GM21786 (cell line): ENCODE data around the gene NAV2.

Source experiments
- ATAC-seq: cut with Tn5 transposase; IDR thresholded peaks from one replicate; pipeline ENCODE4 v1.9.1; 2021; ENCODE audit not compliant: unreplicated experiment

The NAV2 gene

GRCh38 chr11:19853016-19853415 is 140.4 kb downstream of the NAV2 start:
- ATAC-seq, result no peak

DNA sequence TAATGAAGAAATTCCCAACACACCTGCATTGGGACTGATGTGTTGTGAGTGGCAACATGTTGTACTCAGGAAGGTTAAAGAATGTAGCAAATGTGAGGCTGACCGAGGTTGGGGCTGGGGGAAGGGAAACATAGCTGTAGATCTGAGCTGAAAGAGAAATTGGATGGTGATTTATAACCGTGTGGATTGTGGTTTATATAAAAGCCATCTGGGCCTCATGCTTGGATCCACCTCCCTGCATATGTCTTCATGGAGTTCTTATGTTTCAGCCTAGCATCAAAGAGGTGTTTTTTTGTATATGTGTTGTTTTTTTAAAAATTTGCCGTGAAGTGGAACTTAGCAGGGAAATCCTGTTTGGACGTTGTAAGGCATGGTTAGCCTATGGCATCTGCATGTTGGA is 141.3 kb downstream of the NAV2 start:
- ATAC-seq, result no peak

DNA sequence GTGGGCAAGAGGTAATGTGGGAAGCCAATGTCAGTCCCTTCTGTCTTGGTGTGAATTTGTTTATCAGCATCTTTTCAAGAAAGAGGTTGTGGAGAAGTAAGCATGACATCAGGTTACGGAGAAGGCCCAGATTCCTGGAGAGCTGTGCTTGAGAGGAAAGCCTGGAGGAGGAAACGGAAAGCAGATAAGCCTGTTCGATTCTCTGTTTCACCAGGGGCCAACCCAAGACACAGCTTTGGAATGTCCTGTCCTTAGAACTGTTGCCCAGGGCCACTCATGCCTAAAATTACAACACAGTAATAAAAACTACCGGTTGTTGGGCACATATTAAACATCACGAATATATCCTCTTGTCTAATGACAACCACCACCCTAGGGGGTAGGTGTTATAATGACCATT is 148.5 kb downstream of the NAV2 start:
- no peak for ATAC-seq

GRCh38 chr11:19862091-19862490 is 149.5 kb downstream of the NAV2 start:
- ATAC-seq, result no peak

GRCh38 chr11:19864141-19865140 is 151.8 kb downstream of the NAV2 start:
- ATAC-seq, result no peak

DNA sequence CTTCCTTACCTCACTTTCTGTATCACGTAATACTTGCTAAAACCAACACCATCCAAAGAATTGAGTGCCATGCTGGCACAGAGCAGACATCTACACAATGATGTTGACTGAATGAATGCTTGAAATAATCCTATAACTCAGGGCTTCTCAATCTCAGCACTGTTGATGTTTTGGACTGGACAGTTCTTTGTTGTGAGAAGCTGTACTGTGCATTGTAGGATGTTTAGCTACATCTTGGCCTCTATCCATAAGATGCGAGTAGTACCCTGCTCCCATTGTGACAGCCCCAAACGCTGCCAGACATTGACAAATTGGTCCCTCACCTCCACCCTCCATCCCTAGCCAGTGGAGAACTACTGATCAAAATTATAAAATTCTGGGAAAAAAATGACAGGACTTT is 153.4 kb downstream of the NAV2 start:
- ATAC-seq, result no peak

DNA sequence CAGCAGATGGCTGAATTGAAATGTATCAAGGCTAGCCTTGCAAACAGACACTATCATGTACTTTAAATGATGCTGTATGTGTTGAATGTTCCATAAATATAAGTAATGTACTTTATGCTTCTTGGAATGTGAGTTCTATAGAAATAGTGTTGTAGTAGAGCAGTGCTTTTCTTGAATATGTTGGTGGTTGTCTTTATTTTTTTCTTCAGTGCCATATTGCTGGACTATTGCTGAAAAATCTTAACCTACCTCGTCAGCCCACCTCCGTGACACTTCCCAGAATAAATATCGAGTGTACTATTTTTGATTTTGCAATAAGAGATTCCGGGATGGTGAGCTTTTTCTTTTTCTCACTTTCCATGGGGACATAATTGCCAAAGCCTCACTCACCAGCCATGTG is 153.9 kb downstream of the NAV2 start:
- no peak for ATAC-seq

- no peak for ATAC-seq
These were observed 154.4 kb downstream of the NAV2 start for GRCh38 chr11:19867064-19867463.

GRCh38 chr11:19868281-19868821 is 155.7 kb downstream of the NAV2 start:
- ATAC-seq, result no peak

DNA sequence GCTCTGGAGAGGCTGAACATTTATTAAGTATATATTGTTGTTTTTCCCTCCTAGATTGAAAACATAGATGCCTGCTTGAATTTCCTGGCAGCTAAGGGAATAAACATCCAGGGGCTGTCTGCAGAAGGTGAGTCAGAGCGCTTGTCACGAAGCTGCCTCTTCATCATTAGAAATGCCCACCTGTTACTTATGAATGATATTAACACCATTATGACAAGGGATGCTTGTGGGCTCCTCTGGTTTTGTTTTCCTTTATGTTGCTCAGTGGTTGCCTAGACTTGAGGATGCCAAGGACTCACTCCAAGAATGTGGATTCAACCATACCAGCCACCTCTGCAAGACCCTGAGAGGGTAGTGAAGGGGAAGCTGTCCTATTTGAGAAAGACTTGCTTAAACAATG is 156.2 kb downstream of the NAV2 start:
- no peak for ATAC-seq

- ATAC-seq, result no peak
These were observed 156.8 kb downstream of the NAV2 start for GRCh38 chr11:19869466-19869865.

GRCh38 chr11:19869946-19870589 is 157.4 kb downstream of the NAV2 start:
- ATAC-seq, result no peak

- no peak for ATAC-seq
These were observed 158.9 kb downstream of the NAV2 start for GRCh38 chr11:19871531-19871930.

- ATAC-seq, result no peak
These were observed 160.0 kb downstream of the NAV2 start for GRCh38 chr11:19872512-19873145.

GRCh38 chr11:19873730-19874129 is 161.1 kb downstream of the NAV2 start:
- ATAC-seq, result no peak

GRCh38 chr11:19874266-19874665 is 161.6 kb downstream of the NAV2 start:
- ATAC-seq, result no peak

DNA sequence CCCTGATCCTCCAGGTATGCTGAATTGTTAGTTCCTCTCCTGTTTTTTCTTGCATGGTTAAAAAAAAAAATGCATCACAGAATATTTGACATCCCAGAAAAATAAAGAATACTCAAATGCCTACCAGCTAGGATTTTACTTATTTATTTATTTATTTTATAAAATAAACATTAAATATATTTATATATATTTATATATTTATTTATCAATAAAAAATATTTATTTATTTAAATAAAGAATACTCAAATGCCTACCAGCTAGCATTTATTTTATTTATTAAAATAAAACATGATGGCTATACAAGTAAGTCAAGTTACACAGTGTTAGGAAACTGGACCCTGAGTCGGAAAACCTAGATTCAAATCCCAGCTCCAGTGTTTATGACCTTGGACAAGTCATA is 164.1 kb downstream of the NAV2 start:
- ATAC-seq, result no peak

DNA sequence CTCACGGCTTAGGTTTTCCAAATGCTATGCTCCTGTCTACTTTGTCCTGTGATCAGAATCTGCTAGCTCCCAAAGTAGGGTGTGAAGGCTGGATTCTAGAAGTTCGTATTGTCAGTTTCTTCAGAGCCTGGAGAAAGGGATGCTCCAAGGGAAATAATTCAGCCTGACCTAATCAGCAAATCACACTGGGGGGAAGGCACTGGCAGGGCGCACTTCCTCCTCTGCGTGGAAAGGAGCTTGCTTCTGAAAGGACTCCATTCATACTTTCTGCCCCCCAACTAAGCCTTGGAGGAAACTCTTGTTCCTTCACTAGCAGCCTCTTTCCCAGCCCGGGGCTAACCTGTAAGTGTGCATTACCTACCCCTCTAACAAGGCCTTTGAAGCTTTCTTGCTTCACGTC is 165.9 kb downstream of the NAV2 start:
- ATAC-seq, result no peak

DNA sequence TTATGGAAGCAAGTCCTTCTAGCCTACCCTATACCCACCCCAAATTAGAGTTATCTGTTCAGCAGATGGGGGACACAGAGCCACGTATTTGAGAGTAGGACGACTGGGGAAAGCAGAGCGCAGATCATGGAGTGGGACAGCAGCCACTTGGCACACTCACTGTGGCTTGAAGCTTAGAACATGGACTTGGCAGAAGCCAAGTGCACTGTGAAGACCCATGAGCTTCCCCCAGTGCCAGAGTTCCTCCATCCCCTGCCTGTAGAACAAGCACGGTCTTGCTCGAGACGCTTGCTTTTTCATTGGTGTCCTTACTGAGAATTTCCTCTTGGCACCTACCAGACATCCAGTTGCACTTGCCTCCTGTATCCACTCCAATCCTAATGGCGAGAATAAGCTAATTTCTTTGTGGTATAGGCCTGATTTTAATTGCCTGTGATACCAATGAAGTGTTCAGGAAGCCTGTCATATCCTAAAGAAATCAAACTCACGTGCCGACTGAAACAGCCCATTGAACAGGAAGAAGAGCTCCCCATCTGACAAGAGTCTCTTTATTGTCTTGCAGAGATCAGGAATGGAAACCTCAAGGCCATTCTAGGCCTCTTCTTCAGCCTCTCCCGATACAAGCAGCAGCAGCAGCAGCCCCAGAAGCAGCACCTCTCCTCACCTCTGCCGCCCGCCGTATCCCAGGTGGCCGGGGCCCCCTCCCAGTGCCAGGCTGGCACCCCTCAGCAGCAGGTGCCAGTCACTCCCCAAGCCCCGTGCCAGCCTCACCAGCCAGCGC is 166.9 kb downstream of the NAV2 start:
- no peak for ATAC-seq

DNA sequence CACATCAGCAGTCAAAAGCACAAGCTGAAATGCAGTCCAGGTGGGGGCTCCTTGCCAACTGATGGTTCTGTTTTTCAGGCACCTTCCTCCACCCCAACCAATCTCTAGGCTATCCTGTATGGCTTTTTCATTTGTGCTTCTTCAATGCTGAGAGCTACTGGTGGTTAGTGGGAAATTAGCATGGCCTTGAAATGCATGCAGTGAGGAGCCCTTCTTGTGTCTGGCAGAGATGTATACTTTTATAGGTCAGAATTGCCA is 167.4 kb downstream of the NAV2 start:
- ATAC-seq, result no peak

- no peak for ATAC-seq
These were observed 168.5 kb downstream of the NAV2 start for GRCh38 chr11:19881177-19881576.
